SU-DHL-6 (cell line): ENCODE data around the gene CARD18.
"Not testable (repeated sequence)": the region's sequence is repeated elsewhere in the genome, so short reads cannot be mapped to it uniquely, and the experiment has no call there.

Source experiments
- H2AFZ ChIP-seq: fragments of 200-600 bp; sonication (generic); 2 replicates; pipeline ENCODE4 v1.6.1; 2014; ENCODE audit warnings: low read depth, mild to moderate bottlenecking, moderate library complexity, mixed read lengths, antibody characterized with exemption, low read length; ENCODE audit not compliant: severe bottlenecking
- H3F3A ChIP-seq: fragments of 200-600 bp; shearing (Covaris generic); 2 replicates; pipeline ENCODE4 v1.6.0; 2016; ENCODE audit warnings: antibody characterized with exemption, mild to moderate bottlenecking; ENCODE audit not compliant: insufficient read depth
- H3K27ac ChIP-seq: fragments of 200-600 bp; sonication (generic); 2 replicates; pipeline ENCODE4 v1.5.1; 2016; ENCODE audit warnings: low read depth, mild to moderate bottlenecking, low read length, moderate library complexity, mixed read lengths
- H3K27me3 ChIP-seq: fragments of 200-600 bp; sonication (generic), shearing (Covaris generic); 2 replicates; pipeline ENCODE4 v1.6.0; 2014; ENCODE audit warnings: mild to moderate bottlenecking, low read length
- H3K36me3 ChIP-seq: fragments of 200-600 bp; sonication (generic); 2 replicates; pipeline ENCODE4 v1.6.1; 2014; ENCODE audit warnings: mild to moderate bottlenecking, low read length, mixed read lengths
- H3K4me2 ChIP-seq: fragments of 300-600, 200-600 bp; shearing (Covaris generic), sonication (generic); 2 replicates; pipeline ENCODE4 v1.6.0; 2014; ENCODE audit warnings: low read length, low read depth, mild to moderate bottlenecking; ENCODE audit not compliant: poor library complexity, severe bottlenecking
- H3K4me3 ChIP-seq: fragments of 200-600 bp; sonication (generic); 2 replicates; pipeline ENCODE4 v1.5.1; 2014; ENCODE audit warnings: antibody characterized with exemption, low read length, mild to moderate bottlenecking, mixed read lengths; ENCODE audit not compliant: insufficient read depth, poor library complexity, severe bottlenecking
- H3K79me2 ChIP-seq: fragments of 200-600 bp; sonication (generic); 2 replicates; pipeline ENCODE4 v1.6.1; 2014; ENCODE audit warnings: mild to moderate bottlenecking, low read length, moderate library complexity; ENCODE audit not compliant: insufficient read depth
- H3K9ac ChIP-seq: fragments of 200-600 bp; sonication (generic); 2 replicates; pipeline ENCODE4 v1.7.0; 2014; ENCODE audit warnings: mild to moderate bottlenecking, low read length
- H3K9me2 ChIP-seq: fragments of 200-600 bp; sonication (generic); replicated peaks from 2 replicates; pipeline ENCODE4 v1.6.1; 2014; ENCODE audit warnings: low read length; ENCODE audit not compliant: insufficient read depth
- H3K9me3 ChIP-seq: fragments of 200-600 bp; sonication (generic); 2 replicates; pipeline ENCODE4 v1.6.1; 2014; ENCODE audit warnings: low read length, mixed read lengths; ENCODE audit not compliant: insufficient read depth
- H4K20me1 ChIP-seq: fragments of 200-600 bp; sonication (generic); 2 replicates; pipeline ENCODE4 v1.6.1; 2014; ENCODE audit warnings: low read depth, mild to moderate bottlenecking, antibody characterized with exemption, low read length, moderate library complexity, mixed read lengths
- EZH2phosphoT487 ChIP-seq: fragments of 200-600 bp; sonication (generic), shearing (Covaris generic); conservative IDR thresholded peaks from 2 replicates; pipeline ENCODE4 v1.6.1; 2018; ENCODE audit warnings: mild to moderate bottlenecking, antibody characterized with exemption, low read length, moderate library complexity, mixed read lengths
- TF ChIP-seq, protein P1 (sequence below): fragments of 200-600 bp; sonication (generic); IDR thresholded peaks from one replicate; pipeline ENCODE4 v1.5.1; 2017; ENCODE audit warnings: antibody characterized with exemption, mild to moderate bottlenecking, low read length, moderate library complexity; ENCODE audit not compliant: insufficient read depth, poor library complexity, severe bottlenecking

Gene CARD18

DNA sequence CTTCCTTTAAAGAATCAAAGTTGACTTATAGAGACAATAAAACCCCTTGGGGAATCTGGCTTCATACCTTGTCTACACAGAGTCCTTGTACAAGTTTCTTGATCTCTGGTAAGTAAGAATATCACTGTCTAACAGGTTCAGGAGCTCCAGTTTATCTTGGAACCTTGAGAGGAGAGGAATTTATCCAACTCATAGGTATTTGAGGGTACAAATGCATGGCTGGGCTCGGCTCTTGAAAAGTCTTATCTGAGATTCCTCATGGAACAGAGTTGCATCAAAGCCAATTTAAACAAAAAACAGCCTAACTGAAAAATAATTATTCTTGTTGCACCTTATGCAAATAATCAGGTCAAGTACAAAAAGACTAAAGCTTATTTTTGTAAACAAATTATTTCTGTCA lies 33.4 kb downstream of the CARD18 start:
- H3K9me2 ChIP-seq: no peaks in the 10 kb centered on the region
- H2AFZ ChIP-seq: no peak overlapping the region
- no peak overlapping the region for H3K27ac ChIP-seq
- no peaks in the 10 kb centered on the region for H3K79me2 ChIP-seq
- no peak overlapping the region for H3K4me3 ChIP-seq
- no peaks in the 10 kb centered on the region for H3K36me3 ChIP-seq
- H3K9me3 ChIP-seq: no peaks in the 10 kb centered on the region
- no peak for TF ChIP-seq EZH2phosphoT487
- TF ChIP-seq, protein P1, sequence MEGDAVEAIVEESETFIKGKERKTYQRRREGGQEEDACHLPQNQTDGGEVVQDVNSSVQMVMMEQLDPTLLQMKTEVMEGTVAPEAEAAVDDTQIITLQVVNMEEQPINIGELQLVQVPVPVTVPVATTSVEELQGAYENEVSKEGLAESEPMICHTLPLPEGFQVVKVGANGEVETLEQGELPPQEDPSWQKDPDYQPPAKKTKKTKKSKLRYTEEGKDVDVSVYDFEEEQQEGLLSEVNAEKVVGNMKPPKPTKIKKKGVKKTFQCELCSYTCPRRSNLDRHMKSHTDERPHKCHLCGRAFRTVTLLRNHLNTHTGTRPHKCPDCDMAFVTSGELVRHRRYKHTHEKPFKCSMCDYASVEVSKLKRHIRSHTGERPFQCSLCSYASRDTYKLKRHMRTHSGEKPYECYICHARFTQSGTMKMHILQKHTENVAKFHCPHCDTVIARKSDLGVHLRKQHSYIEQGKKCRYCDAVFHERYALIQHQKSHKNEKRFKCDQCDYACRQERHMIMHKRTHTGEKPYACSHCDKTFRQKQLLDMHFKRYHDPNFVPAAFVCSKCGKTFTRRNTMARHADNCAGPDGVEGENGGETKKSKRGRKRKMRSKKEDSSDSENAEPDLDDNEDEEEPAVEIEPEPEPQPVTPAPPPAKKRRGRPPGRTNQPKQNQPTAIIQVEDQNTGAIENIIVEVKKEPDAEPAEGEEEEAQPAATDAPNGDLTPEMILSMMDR: no peak
- H3K27me3 ChIP-seq: no peaks in the 10 kb centered on the region
- H3K4me2 ChIP-seq: no peak overlapping the region
- H3K9ac ChIP-seq: no peak overlapping the region
- no peaks in the 10 kb centered on the region for H3F3A ChIP-seq
- H4K20me1 ChIP-seq: no peaks in the 10 kb centered on the region

DNA sequence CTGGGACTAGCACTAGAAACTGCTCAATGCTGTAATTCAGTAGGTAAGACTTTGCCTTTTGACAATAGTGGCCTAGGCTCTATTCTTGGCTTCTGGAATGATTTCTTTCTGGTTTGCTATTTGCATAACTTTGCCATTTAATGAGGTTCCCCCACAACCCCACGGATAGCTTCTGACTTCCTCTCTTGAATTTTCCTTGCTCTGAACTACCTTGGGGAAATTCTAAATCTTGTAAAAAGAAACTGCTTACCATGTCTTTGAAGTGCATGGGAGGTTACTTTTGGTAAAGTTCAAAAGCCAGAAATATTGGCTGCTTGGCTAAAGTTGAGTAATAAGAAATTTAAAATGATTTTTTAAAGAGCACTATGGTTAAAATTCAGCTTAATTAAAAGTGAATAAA lies 35.3 kb downstream of the CARD18 start:
- Histone ChIP-seq H3K9ac (no peak overlapping the region), H3K27ac (no peak overlapping the region), H3F3A (no peaks in the 10 kb centered on the region), H3K79me2 (no peaks in the 10 kb centered on the region), H3K4me3 (no peak overlapping the region), H3K9me3 (no peaks in the 10 kb centered on the region), H3K27me3 (no peaks in the 10 kb centered on the region), H3K9me2 (no peaks in the 10 kb centered on the region), H4K20me1 (no peaks in the 10 kb centered on the region), H3K36me3 (no peaks in the 10 kb centered on the region), H2AFZ (no peak overlapping the region), H3K4me2 (no peak overlapping the region)
- TF ChIP-seq EZH2phosphoT487: no peak

DNA sequence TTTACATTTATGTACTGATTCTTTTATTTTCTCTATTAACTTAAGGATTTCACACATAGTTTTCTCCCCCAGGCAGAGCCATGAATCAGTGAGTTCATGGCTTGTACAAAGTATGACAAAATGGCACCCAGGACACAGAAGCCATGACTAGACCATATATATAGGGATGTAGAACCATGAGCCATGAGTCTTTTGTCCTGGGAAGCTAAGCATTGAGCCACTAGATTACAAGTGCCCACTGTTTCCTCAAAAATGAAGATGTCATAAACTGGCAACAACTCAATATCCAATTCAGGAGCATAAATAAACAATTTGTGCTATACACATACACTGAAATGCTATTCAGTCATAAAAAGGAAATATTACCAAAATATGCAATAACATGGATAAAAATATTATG lies 36.2 kb downstream of the CARD18 start:
- no peaks in the 10 kb centered on the region for H3F3A ChIP-seq
- no peaks in the 10 kb centered on the region for H3K36me3 ChIP-seq
- TF ChIP-seq, protein P1: no peak
- TF ChIP-seq EZH2phosphoT487: no peak
- no peak overlapping the region for H3K9ac ChIP-seq
- no peaks in the 10 kb centered on the region for H3K9me2 ChIP-seq
- no peak overlapping the region for H3K27ac ChIP-seq
- no peaks in the 10 kb centered on the region for H3K9me3 ChIP-seq
- no peak overlapping the region for H3K4me3 ChIP-seq
- no peaks in the 10 kb centered on the region for H3K27me3 ChIP-seq
- no peak overlapping the region for H2AFZ ChIP-seq
- H4K20me1 ChIP-seq: no peaks in the 10 kb centered on the region
- no peak overlapping the region for H3K4me2 ChIP-seq
- no peaks in the 10 kb centered on the region for H3K79me2 ChIP-seq

DNA sequence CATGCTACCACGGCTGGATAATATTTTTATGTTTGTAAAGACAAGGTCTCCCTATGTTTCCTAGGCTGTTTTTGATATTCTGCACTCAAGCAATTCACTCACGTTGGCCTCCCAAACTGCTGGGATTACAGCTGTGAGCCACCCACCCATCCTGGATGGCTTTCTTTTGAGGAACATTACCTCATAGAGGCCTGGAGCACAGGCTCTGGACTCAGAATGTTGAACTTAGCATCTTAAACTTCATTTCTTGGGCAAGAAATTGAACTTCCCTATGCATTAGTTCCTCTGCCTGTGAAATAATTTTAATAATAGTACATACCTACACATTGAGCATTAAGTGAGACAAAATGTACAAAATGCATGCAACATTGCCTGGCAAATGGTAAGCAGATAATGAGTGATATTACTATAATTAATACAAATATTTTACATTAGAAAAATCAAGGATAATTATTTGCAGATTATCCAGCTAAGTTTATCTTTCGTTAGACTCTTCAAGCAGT lies 37.4 kb downstream of the CARD18 start:
- not testable (repeated sequence) for H4K20me1 ChIP-seq, H3K79me2 ChIP-seq, H3K9ac ChIP-seq, H3F3A ChIP-seq, H3K36me3 ChIP-seq, H3K9me3 ChIP-seq, H3K27me3 ChIP-seq, H3K9me2 ChIP-seq, H3K4me2 ChIP-seq, H2AFZ ChIP-seq, H3K27ac ChIP-seq, H3K4me3 ChIP-seq
